ENCODE data around the gene OR14I1. TPM values are rescaled to one million over a fixed set of nuclear protein-coding genes. Genes with fewer than 3 reads are reported as not detected.
A peak's percentile ranks its signal among the peaks of the same experiment; 100 is the strongest.
"Not testable (repeated sequence)": the region's sequence is repeated elsewhere in the genome, so short reads cannot be mapped to it uniquely, and the experiment has no call there.

OR14I1 gene
- total RNA-seq, 1 experiment from 2014 or later: not detected

DNA sequence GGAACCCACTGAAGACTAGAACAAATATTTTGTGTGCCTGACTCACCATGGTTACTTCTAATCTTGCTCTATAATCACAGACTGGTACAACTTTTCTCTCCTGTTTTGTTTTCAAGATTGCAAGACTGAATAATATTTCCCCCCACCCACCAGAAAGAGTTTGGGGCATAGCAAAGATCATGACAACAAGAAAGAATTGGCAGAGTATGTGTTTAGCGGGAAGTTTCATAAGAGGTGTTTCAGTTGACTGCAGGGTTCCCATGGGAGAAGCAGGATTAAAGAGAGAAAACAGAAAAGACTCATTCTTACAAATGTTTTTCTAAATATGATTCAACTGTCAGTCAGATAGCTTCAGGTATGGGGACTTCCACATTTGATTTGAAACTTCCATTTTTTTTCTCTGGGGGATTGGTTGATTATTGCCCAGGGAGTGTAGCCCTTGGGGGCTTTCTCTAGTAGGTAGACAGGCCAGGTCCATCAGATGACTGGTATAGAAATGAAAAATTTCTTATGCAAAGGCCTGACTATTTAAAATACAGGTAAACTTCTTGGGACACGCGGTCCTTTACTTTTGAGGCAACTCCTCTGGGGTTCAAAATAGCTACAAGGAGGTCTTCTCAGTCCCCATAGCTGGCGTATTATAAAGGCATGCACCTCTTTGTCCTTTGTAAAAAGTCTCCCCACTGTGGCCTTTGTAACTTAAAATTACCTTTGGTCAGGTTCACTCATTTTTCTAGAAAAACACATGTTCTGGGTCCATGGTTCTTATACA, 13.9 kb downstream of the OR14I1 start:
- DNase-seq (ENCODE audit: low spot score): no peak

DNA sequence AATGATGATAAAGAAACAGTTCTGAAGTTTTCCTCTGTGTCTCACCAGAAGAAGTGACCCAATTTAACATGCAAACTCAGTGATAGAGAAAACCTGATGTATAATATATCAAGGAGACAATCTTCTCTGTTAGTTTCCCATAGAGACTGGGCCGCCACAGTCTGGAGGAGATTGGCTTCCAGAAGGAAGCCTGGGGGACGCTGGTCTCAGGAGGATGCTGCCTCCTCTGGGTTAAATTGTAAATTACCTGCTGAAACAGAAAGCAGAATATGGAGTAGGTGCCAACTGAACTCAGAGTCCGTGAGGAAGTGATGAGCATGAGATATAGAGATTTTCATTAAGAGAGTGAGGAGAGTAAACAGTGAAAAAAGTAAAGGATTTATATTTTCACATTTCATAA, 15.8 kb downstream of the OR14I1 start:
- peak; percentile 36 for DNase-seq (ENCODE audit: low spot score)

DNA sequence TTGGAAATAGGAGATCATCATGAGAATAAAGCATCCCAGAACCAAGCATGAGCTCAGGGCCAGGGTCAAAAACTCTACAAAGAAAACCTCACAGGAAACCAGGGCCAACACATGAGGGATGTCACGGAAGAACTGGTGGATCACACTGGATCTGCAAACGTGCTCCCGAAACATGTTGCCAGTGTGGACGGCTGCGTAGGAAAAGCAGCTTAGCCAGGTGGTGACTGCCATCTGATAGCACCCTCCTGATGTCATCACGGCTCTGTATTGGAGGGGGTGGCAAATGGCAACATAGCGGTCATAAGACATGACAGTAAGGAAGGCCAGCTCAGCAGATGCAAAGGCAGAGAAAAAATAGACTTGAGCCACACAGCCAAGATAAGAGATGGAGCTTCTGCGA, 20.9 kb downstream of the OR14I1 start:
- DNase-seq (ENCODE audit: low spot score): no peak

DNA sequence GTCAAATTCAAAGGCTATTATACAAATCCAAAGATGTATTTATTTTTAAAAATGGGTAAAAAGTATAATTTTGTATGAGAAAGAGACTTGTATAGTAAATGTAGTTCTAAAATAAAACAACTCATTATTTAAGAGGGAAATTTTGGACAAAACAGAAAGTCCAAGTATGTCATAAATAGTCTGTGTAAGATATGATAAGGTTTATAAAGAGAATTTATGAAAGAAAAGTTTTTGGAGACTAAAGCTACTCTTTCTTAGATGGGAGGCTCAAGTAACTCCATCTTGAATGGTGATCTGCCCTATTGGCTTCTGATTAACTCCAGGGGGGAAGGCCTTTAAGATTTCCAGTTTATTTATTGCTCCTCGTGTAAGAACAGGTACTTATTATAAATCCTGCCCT, 32.6 kb downstream of the OR14I1 start:
- no peak for DNase-seq (ENCODE audit: low spot score)

DNA sequence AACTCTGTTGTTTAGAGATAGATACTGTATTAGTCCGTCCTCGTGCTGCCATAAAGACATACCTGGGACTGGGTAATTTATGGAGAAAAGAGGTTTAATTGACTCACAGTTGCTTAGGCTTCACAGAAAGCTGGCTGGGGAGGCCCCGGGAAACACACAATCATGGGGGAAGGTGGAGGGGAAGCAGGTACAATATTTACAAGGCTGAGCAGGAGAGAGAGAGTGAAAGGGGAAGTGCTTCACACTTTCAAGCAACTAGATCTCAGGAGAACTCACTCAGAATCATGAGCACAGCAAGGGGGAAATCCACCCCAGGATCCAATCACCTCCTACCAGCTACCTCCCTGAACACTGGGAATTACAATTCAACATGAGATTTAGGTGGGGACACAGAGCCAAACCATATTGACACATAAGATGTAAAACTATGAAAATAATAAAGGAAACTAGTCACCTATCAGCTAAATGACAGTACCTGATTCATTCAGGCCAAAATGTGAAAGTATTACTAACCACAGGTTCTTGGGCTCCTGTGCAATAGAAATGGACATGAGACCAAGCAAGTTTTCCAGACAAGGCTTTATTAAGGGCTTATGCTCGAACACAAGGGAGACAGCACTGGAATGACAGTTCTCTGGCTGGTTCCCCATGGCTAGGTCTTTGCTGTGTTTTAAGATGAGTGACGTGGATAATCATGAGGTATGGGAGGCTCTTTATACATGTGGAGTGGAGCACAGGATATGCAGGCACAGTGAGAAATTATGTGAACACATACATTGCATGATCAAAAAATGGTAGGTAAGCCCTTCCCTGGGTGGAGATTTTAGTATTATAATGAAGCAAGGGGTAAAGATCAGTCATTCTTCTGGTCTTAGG, 38.9 kb downstream of the OR14I1 start:
- DNase-seq (ENCODE audit: low spot score): not testable (repeated sequence)

DNA sequence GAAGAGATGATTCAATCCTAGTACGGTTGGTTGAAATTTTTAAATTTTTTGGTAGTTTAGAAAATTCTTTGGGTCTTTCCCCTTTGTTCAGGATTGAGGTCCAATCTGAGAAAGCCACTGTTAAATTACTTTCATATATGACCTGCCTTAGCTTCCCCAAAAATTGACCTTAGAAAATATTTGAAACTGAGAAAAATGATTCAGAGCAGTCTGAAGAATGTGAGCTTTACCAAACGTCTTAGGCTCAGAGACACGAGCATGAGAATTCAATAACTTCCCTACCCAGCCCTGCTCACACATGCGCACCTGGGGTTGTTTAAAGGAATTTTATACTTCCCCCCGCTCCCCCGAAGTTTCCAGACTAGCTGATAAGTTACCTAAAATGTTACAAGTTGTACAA, 45.8 kb downstream of the OR14I1 start:
- DNase-seq (ENCODE audit: low spot score): not testable (repeated sequence)

DNA sequence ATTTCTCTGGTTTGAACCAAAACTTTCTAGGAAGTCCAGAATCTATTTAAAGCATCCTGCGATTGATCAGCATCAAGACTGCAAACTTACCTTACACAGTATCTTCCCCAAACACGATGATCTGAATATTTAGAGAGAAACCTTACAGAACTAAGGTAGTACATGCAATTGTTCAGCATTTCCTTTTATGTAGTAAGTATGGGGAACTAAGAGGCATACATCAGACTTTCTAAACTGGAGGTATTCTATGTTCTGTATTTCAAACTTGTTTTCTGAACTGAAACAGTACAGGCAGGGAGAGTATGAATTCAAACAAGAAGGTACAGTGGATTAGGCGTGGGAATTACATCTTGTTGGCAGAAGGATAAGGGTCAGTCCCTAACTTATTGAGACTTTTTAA, 47.2 kb downstream of the OR14I1 start, which contains the start of gene OR2T27:
Gene OR2T27 (minus strand): TSS at position 175 of the 400 bp plus-strand sequence. CDS start 4,644 bp downstream, outside the sequence.
- not testable (repeated sequence) for DNase-seq (ENCODE audit: low spot score)

Small RNA genes lying within 50 kb of the gene (small RNA-seq; reads per million reads assigned to genes)
- not detected for gene AHCYP8

Other genes starting within 250 kb of the OR14I1 start
- not detected in 2 replicates for gene OR2T3, start 229.4 kb downstream of the OR14I1 start, total RNA-seq (2014; rRNA removed; shearing (Covaris generic))
- not detected in 2 replicates for gene OR2T5, start 214.2 kb downstream of the OR14I1 start, total RNA-seq (2014; rRNA removed; shearing (Covaris generic))
- gene OR2G6, start 194.7 kb downstream of the OR14I1 start, total RNA-seq (2014; rRNA removed; shearing (Covaris generic)): not detected in 2 replicates
- gene OR2T29, start 140.0 kb downstream of the OR14I1 start, total RNA-seq (2014; rRNA removed; shearing (Covaris generic)): not detected in 2 replicates
- gene OR2T34, start 128.0 kb downstream of the OR14I1 start, total RNA-seq (2014; rRNA removed; shearing (Covaris generic)): not detected in 2 replicates
- not detected in 2 replicates for gene OR2T10, start 105.1 kb downstream of the OR14I1 start, total RNA-seq (2014; rRNA removed; shearing (Covaris generic))
- not detected in 2 replicates for gene OR2T11, start 67.7 kb downstream of the OR14I1 start, total RNA-seq (2014; rRNA removed; shearing (Covaris generic))
- gene OR2T35, start 57.5 kb downstream of the OR14I1 start, total RNA-seq (2014; rRNA removed; shearing (Covaris generic)): not detected in 2 replicates
- not detected in 2 replicates for gene OR2T27, start 47.2 kb downstream of the OR14I1 start, total RNA-seq (2014; rRNA removed; shearing (Covaris generic))
- gene LYPD8, start 53.0 kb upstream of the OR14I1 start, total RNA-seq (2014; rRNA removed; shearing (Covaris generic)): 2.4 TPM in 1 of 2 replicates, not detected in the other
- 23.4 and 23.5 TPM in 2 replicates for gene SH3BP5L, start 123.1 kb upstream of the OR14I1 start, total RNA-seq (2014; rRNA removed; shearing (Covaris generic))
- 36.0 and 37.7 TPM in 2 replicates for gene ZNF672, start 135.5 kb upstream of the OR14I1 start, total RNA-seq (2014; rRNA removed; shearing (Covaris generic))
- 57.9 and 58.0 TPM in 2 replicates for gene ZNF692, start 156.3 kb upstream of the OR14I1 start, total RNA-seq (2014; rRNA removed; shearing (Covaris generic))
- gene PGBD2, start 203.5 kb upstream of the OR14I1 start, total RNA-seq (2014; rRNA removed; shearing (Covaris generic)): 8.1 and 10.2 TPM in 2 replicates